ENCODE measurements around the gene MS4A18.

MS4A18 gene

DNA sequence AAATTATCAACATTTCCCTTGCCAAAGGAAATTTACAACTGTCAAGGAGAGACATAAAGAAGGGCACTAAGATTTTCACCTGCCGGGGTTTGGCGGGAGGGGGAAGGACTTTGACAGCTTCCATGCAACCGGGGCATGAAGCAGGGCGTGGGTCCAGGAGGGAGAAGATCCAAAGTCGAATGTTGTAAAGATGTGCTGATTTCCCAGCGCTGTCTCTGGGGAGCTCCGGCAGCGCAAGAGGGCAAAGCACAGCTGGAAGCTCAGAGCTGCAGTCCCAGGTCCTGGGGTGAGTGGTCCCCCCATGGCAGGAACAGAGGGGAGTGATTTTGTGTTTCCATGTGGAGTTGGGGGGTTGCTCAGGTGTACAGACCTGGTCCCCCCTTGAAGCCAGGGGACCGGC, 60.6 kb downstream of the MS4A18 start, which contains the start of gene MS4A10:
Gene MS4A10 (plus strand): TSS at position 198 of the 400 bp plus-strand sequence. CDS start 5,003 bp downstream, outside the sequence.
- Mint-ChIP-seq H3K4me3 (no peak within 1 kb of the TSS), H3K9me3 (no peaks in the 10 kb centered on the region)
- no peak for ATAC-seq

DNA sequence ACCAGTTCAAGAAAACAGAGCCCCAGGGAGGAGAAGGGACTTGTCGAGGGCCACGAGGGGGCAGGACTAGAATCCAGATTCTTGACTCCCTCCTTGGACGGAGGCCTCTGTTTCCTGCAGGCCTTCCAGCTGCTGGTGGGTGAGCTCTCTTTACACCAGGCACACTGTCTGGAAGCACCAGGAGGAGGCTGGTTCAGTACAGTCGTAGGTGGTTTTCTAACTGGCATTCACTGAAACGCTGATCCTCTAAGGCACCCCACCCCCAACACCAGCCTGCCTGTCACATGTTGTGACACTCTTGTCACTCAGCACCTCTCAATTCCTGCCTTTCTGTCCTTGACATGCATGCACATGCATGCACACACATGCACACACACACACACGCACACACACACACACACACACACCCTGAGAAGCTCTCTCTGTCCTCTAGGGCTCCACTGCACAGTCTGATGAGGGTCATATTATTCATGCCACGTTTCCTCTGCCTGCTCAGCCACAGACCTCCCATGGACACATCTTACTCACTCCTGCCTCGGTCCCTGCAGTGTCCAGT, 61.4 kb downstream of the MS4A18 start:
- Mint-ChIP-seq H3K27ac (no peak overlapping the region), H3K27me3 (no peaks in the 10 kb centered on the region), H3K9me3 (no peaks in the 10 kb centered on the region), H3K4me3 (no peak overlapping the region), H3K4me1 (no peaks in the 10 kb centered on the region)
- no peak for ATAC-seq
- DNase-seq = no peak

More for the DNA sequence above, 60.6 kb downstream of the MS4A18 start, which contains the start of gene MS4A10:
- H3K27me3 Mint-ChIP-seq = no peaks in the 10 kb centered on the region
- no peaks in the 10 kb centered on the region for H3K4me1 Mint-ChIP-seq
- DNase-seq = no peak
- H3K27ac Mint-ChIP-seq = no peak within 1 kb of the TSS

DNA sequence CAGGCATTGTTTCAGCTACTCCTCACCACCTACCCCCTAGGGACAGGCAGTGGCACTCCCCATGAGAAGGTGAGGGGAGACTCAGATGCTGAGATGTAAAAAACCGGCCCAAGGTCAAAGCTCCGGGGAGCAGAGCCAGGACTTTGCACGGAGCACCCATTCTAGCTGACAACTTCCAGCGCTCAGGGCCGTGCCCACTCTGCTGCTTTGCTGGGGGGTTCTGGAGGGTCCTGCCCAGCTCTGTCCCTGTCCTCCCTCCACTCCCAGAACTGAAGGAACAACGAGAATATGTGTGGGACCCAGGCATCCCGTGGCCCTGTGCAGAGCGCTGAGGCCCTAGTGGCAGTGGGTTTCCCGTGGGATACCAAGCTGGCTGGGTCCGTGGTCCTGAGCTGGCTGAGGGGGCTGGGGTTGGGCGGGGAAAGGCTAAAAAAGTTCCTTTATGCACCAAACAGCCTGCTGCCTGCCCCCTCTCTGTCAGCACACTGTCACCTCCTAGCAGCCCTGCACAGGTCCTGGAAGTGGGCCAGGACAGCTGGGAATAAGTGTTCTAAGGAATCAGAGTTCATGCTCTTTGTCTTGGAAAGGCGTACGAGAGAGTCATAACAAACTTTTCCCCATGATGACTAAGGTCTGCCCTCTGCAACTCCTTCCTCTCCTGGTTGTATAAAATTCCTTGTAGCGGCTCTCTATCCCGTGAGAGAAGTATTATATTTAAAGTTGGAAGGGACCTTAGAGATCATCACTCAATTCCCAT, 62.5 kb downstream of the MS4A18 start:
- DNase-seq (no peak), ATAC-seq (no peak)
- H3K27me3 Mint-ChIP-seq = no peaks in the 10 kb centered on the region
- H3K9me3 Mint-ChIP-seq = no peaks in the 10 kb centered on the region
- H3K4me1 Mint-ChIP-seq = no peaks in the 10 kb centered on the region
- H3K4me3 Mint-ChIP-seq = no peak overlapping the region
- no peak overlapping the region for H3K27ac Mint-ChIP-seq

DNA sequence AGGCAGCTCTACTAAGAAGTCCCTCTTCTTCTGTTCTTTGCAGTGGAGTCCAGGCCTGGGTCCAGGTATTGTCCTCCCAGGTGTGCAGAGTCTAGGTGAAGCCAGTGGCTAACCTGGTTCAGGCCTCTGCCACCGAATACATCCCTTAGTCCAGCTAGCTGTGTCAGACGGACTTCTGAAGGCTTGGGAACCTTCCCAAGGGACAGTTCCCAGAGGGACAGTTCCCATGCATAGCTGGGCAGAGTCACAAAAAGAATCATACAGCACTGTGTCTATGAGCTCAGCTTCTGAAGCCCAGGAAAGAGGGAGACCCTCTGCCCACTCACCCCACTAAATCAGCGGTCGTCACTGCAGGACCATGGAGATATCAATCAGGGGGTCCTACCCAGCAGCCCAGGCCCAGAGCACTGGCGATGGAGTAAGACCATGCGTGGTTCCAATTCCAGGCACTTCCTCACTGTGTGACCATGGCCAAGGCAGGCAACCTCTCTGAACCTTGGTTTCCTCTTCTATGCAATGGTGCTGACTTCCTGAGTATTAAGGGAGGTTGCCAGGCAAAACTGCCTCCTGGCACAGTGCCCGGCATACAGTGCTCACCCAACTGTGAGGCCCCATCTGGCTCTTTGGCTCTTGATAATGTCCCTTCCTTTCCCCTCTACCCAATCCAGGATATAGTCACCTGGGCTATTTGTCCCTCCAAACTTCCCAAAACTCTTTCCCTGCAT, 64.0 kb downstream of the MS4A18 start:
- Mint-ChIP-seq H3K27ac (peak overlapping the region in 1 of 2 donors; percentile 17), H3K4me1 (no peaks in the 10 kb centered on the region), H3K9me3 (no peaks in the 10 kb centered on the region), H3K4me3 (no peak overlapping the region), H3K27me3 (no peaks in the 10 kb centered on the region)
- ATAC-seq (no peak), DNase-seq (no peak)

GRCh38 chr11:60790726-60791125, 66.2 kb downstream of the MS4A18 start:
- Mint-ChIP-seq H3K27ac (no peak overlapping the region), H3K4me3 (no peak overlapping the region), H3K9me3 (no peaks in the 10 kb centered on the region), H3K4me1 (no peaks in the 10 kb centered on the region), H3K27me3 (no peaks in the 10 kb centered on the region)
- DNase-seq (no peak), ATAC-seq (no peak)

- Mint-ChIP-seq H3K27ac (no peak overlapping the region), H3K9me3 (no peaks in the 10 kb centered on the region), H3K4me1 (no peaks in the 10 kb centered on the region), H3K4me3 (no peak overlapping the region), H3K27me3 (no peaks in the 10 kb centered on the region)
- no peak for ATAC-seq
- no peak for DNase-seq
Measured at GRCh38 chr11:60791153-60791933, 66.8 kb downstream of the MS4A18 start.

- ATAC-seq = no peak
- H3K4me3 Mint-ChIP-seq = no peak overlapping the region
- H3K4me1 Mint-ChIP-seq = no peaks in the 10 kb centered on the region
- no peak for DNase-seq
- no peak overlapping the region for H3K27ac Mint-ChIP-seq
- no peaks in the 10 kb centered on the region for H3K27me3 Mint-ChIP-seq
- no peaks in the 10 kb centered on the region for H3K9me3 Mint-ChIP-seq
Measured at GRCh38 chr11:60792521-60792920, 68.0 kb downstream of the MS4A18 start.

Measured in stimulated activated naive CD8-positive, alpha-beta T cell treated with anti-CD3 and anti-CD28 coated beads, Interleukin-15, amount 100 ng/mL, for 72 hours (primary cell).